Measurements from ENCODE around the gene CHRND.

The CHRND gene

DNA sequence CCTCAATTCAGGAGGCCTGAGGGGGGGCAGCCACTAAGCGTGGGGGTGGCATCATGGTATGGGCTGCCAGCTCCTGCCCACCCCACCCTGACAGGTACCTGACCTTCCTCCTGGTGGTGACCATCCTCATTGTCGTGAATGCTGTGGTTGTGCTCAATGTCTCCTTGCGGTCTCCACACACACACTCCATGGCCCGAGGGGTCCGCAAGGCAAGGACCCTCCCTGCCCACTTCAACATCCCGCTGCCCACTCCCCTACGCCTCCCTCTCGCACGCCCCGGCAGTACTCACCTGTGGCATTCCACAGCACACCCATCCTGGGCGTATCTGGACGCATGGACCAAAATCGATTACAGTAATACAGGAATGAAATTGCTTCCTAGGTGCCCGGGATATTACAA, 17.5 kb downstream of the CHRND start:
- no peak overlapping the region for H3K27ac ChIP-seq (ENCODE audit: low read length)
- no peak overlapping the region for H3K4me2 ChIP-seq (ENCODE audit: insufficient read depth, low read length)
- H2AFZ ChIP-seq (ENCODE audit: low read depth, low read length), result no peak overlapping the region
- no peaks in the 10 kb centered on the region for H3K27me3 ChIP-seq (ENCODE audit: insufficient read depth, low read length, poor library complexity)
- DNase-seq (no peak), ATAC-seq (ENCODE audit: insufficient read depth, low read depth) (no peak)
- TF ChIP-seq, protein P1, sequence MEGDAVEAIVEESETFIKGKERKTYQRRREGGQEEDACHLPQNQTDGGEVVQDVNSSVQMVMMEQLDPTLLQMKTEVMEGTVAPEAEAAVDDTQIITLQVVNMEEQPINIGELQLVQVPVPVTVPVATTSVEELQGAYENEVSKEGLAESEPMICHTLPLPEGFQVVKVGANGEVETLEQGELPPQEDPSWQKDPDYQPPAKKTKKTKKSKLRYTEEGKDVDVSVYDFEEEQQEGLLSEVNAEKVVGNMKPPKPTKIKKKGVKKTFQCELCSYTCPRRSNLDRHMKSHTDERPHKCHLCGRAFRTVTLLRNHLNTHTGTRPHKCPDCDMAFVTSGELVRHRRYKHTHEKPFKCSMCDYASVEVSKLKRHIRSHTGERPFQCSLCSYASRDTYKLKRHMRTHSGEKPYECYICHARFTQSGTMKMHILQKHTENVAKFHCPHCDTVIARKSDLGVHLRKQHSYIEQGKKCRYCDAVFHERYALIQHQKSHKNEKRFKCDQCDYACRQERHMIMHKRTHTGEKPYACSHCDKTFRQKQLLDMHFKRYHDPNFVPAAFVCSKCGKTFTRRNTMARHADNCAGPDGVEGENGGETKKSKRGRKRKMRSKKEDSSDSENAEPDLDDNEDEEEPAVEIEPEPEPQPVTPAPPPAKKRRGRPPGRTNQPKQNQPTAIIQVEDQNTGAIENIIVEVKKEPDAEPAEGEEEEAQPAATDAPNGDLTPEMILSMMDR (IDR thresholded peaks at IDR 0.05; ENCODE audit: borderline replicate concordance, extremely low read depth, low read length, poor library complexity, severe bottlenecking), result no peak
- no peak for TF ChIP-seq EZH2 (IDR thresholded peaks at IDR 0.05; ENCODE audit: borderline replicate concordance, low read depth, low read length, severe bottlenecking)
- peaks cover 36% of the 10 kb centered on the region for H4K20me1 ChIP-seq (ENCODE audit: insufficient read depth, low read length)
- no peak overlapping the region for H3K9ac ChIP-seq (ENCODE audit: low read depth, low read length)
- peaks cover 14% of the 10 kb centered on the region for H3K4me1 ChIP-seq (ENCODE audit: insufficient read depth, low read length)
- peaks cover 29% of the 10 kb centered on the region for H3K79me2 ChIP-seq (ENCODE audit: insufficient read depth, low read length)
- H3K36me3 ChIP-seq (ENCODE audit: insufficient read depth, low read length), result peaks cover 28% of the 10 kb centered on the region
- H3K4me3 ChIP-seq (ENCODE audit: low read depth in 1 of 2, low read length in 2 of 2), result no peak overlapping the region
- no peaks in the 10 kb centered on the region for H3K9me3 ChIP-seq (ENCODE audit: insufficient read depth, low read length, severe bottlenecking)

- DNase-seq, result no peak
- H3K4me2 ChIP-seq (ENCODE audit: insufficient read depth, low read length), result no peak overlapping the region
- no peaks in the 10 kb centered on the region for H3K9me3 ChIP-seq (ENCODE audit: insufficient read depth, low read length, severe bottlenecking)
- H3K9ac ChIP-seq (ENCODE audit: low read depth, low read length), result no peak overlapping the region
- peaks cover 20% of the 10 kb centered on the region for H3K4me1 ChIP-seq (ENCODE audit: insufficient read depth, low read length)
- H3K36me3 ChIP-seq (ENCODE audit: insufficient read depth, low read length), result peaks cover 29% of the 10 kb centered on the region
- no peak overlapping the region for H2AFZ ChIP-seq (ENCODE audit: low read depth, low read length)
- H3K79me2 ChIP-seq (ENCODE audit: insufficient read depth, low read length), result peaks cover 34% of the 10 kb centered on the region
- no peak overlapping the region for H3K4me3 ChIP-seq (ENCODE audit: low read depth in 1 of 2, low read length in 2 of 2)
- no peak for ATAC-seq (ENCODE audit: insufficient read depth, low read depth)
- no peaks in the 10 kb centered on the region for H3K27me3 ChIP-seq (ENCODE audit: insufficient read depth, low read length, poor library complexity)
- no peak overlapping the region for H3K27ac ChIP-seq (ENCODE audit: low read length)
- peaks cover 36% of the 10 kb centered on the region for H4K20me1 ChIP-seq (ENCODE audit: insufficient read depth, low read length)
- TF ChIP-seq, protein P1 (IDR thresholded peaks at IDR 0.05; ENCODE audit: borderline replicate concordance, extremely low read depth, low read length, poor library complexity, severe bottlenecking), result no peak
- TF ChIP-seq EZH2 (IDR thresholded peaks at IDR 0.05; ENCODE audit: borderline replicate concordance, low read depth, low read length, severe bottlenecking), result no peak
Observed at GRCh38 chr2:232543928-232544631, 18.1 kb downstream of the CHRND start.

GRCh38 chr2:232544674-232545073, 18.7 kb downstream of the CHRND start:
- Histone ChIP-seq H4K20me1 (ENCODE audit: insufficient read depth, low read length) (peaks cover 36% of the 10 kb centered on the region), H3K27ac (ENCODE audit: low read length) (no peak overlapping the region), H3K36me3 (ENCODE audit: insufficient read depth, low read length) (peaks cover 29% of the 10 kb centered on the region), H3K9me3 (ENCODE audit: insufficient read depth, low read length, severe bottlenecking) (no peaks in the 10 kb centered on the region), H3K4me2 (ENCODE audit: insufficient read depth, low read length) (no peak overlapping the region), H3K79me2 (ENCODE audit: insufficient read depth, low read length) (peaks cover 40% of the 10 kb centered on the region), H3K27me3 (ENCODE audit: insufficient read depth, low read length, poor library complexity) (no peaks in the 10 kb centered on the region), H3K9ac (ENCODE audit: low read depth, low read length) (no peak overlapping the region), H3K4me3 (ENCODE audit: low read depth in 1 of 2, low read length in 2 of 2) (no peak overlapping the region), H2AFZ (ENCODE audit: low read depth, low read length) (no peak overlapping the region), H3K4me1 (ENCODE audit: insufficient read depth, low read length) (peaks cover 26% of the 10 kb centered on the region)
- no peak for ATAC-seq (ENCODE audit: insufficient read depth, low read depth)
- TF ChIP-seq EZH2 (IDR thresholded peaks at IDR 0.05; ENCODE audit: borderline replicate concordance, low read depth, low read length, severe bottlenecking), result no peak
- TF ChIP-seq, protein P1 (IDR thresholded peaks at IDR 0.05; ENCODE audit: borderline replicate concordance, extremely low read depth, low read length, poor library complexity, severe bottlenecking), result no peak
- no peak for DNase-seq
